HG03025 (cell line): Measurements from ENCODE around the gene CCDC134.
"Not testable (repeated sequence)": the region's sequence is repeated elsewhere in the genome, so short reads cannot be mapped to it uniquely, and the experiment has no call there.

Source experiments
- ATAC-seq: cut with Tn5 transposase; IDR thresholded peaks from one replicate; pipeline ENCODE4 v1.9.1; 2021; ENCODE audit warnings: mild to moderate bottlenecking, moderate library complexity; ENCODE audit not compliant: unreplicated experiment, low FRiP score

The CCDC134 gene

GRCh38 chr22:41840216-41840615 lies 39.7 kb downstream of the CCDC134 start:
- no peak for ATAC-seq

- ATAC-seq: no peak
These were observed 40.7 kb downstream of the CCDC134 start for GRCh38 chr22:41841085-41841712.

- no peak for ATAC-seq
These were observed 42.8 kb downstream of the CCDC134 start for GRCh38 chr22:41842996-41843970.

- ATAC-seq: no peak
These were observed 43.6 kb downstream of the CCDC134 start for GRCh38 chr22:41844036-41844435.

GRCh38 chr22:41844513-41844912 lies 44.0 kb downstream of the CCDC134 start:
- no peak for ATAC-seq

GRCh38 chr22:41845380-41846267 lies 45.1 kb downstream of the CCDC134 start:
- no peak for ATAC-seq

GRCh38 chr22:41846268-41846987 lies 45.9 kb downstream of the CCDC134 start:
- ATAC-seq: no peak

GRCh38 chr22:41847300-41847699 lies 46.8 kb downstream of the CCDC134 start:
- ATAC-seq: no peak

GRCh38 chr22:41848468-41848867 lies 48.0 kb downstream of the CCDC134 start:
- ATAC-seq: no peak

- ATAC-seq: no peak
These were observed 56.0 kb downstream of the CCDC134 start for GRCh38 chr22:41856469-41856868.

GRCh38 chr22:41857155-41857859 lies 56.8 kb downstream of the CCDC134 start:
- no peak for ATAC-seq

- ATAC-seq: no peak
These were observed 57.4 kb downstream of the CCDC134 start for GRCh38 chr22:41857860-41858199.

GRCh38 chr22:41862160-41862529 lies 61.7 kb downstream of the CCDC134 start:
- peak; percentile 42 for ATAC-seq

GRCh38 chr22:41862530-41863266 lies 62.2 kb downstream of the CCDC134 start:
- no peak for ATAC-seq

- ATAC-seq: no peak
These were observed 63.0 kb downstream of the CCDC134 start for GRCh38 chr22:41863472-41863871.

- ATAC-seq: no peak
These were observed 68.1 kb downstream of the CCDC134 start for GRCh38 chr22:41868556-41868955.

- ATAC-seq: not testable (repeated sequence)
These were observed 69.6 kb downstream of the CCDC134 start for GRCh38 chr22:41870081-41870480.

- no peak for ATAC-seq
These were observed 70.3 kb downstream of the CCDC134 start for GRCh38 chr22:41870786-41871185.

GRCh38 chr22:41873391-41873790 lies 72.9 kb downstream of the CCDC134 start:
- ATAC-seq: no peak
